HG02981 (cell line): Measurements from ENCODE around the gene STRADA.
"Not testable (repeated sequence)": the region's sequence is repeated elsewhere in the genome, so short reads cannot be mapped to it uniquely, and the experiment has no call there.

ENCODE experiments used
- ATAC-seq: cut with Tn5 transposase; IDR thresholded peaks from one replicate; pipeline ENCODE4 v1.9.1; 2021; ENCODE audit warnings: mild to moderate bottlenecking, moderate library complexity; ENCODE audit not compliant: unreplicated experiment

STRADA gene

DNA sequence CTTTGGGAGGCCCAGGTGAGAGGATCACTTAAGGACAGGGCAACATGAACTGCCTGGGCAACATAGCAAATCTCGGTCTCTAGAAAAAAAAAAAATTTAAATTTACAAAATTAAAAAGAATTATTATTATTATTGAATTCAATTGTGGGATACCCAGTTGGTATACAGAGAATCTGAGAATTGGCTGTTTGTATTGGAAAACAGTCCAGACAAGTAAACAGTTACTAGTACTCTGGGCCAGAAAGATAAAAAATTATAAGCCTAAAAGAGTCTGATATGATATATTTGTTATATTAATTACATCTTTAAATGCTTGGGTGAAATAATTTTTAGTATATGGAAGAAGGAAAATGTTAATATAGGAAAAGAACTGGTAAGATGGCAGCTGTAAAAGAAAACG is 16.8 kb upstream of the STRADA start:
- no peak for ATAC-seq

DNA sequence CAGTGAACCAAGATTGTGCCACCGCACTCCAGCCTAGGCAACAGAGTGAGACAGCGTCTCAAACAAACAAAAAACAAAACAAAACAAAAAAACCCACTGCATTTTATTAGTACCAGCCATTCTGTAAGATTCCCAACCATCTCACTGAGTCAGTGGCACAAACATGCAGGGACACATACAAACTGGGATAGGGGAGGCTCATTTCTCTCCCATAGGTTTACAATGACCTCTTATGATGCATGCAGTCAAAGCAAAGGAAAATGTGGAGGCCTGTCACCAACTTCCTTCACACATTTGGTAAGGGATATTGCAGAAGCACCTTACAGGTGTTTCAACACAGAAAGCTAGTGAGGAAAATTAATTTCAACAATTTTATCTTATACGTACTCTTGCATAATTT is 12.4 kb upstream of the STRADA start:
- ATAC-seq, result no peak

DNA sequence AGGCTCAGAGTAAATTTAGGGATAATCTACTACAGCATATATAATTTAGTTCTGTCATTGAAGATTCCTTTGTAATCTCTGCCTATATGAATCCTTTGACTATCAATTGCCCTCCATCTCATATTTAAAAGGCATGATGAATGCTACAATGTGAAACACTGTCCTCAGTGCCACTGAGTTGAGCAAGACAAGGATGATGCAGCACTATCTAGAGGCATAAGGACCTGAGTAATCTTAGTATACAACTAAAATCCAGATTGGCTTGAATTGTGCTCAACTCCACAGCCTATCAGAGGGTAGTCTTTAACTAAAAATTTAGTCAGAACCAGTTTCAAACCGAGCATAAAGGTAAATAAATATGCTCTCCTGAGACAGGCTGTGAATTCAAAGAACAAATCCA is 11.6 kb upstream of the STRADA start:
- ATAC-seq, result no peak

DNA sequence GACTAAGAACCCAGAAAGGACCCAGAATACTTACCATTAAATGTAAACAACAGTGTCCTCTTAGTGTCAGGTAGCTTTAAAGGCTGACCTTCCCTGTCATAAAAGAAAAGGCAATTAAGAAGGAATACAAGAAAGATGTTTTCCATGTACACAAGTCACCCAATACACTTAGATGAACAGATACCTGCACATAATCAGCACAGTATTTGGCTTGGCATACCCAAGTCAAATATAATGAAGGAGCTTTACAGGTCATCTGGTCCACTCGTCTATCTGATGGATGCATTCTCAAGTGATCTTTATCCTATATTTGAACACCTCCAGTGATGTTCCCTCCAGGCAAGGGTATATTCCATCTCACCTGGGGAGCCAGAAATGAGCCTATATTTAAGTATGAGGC is 11.1 kb upstream of the STRADA start:
- no peak for ATAC-seq

DNA sequence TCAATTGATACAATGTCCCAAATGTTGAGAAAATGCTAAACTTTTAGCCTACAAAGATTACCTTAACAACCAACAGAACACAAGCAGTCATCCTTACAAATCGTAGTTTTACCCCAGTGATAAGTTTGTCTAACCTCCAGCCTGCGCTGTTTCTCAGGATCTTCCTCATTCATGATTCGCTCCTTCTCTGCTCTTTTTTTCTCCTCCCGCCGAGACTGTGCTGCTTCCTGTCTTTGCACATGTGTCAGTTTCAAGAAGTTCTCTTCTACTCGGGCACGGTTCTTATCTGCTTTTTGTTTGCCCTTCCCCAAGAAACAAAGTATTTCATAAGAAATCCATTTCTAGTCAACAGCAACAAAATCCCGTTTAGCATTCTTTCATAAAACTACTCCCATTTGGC is 10.2 kb upstream of the STRADA start:
- ATAC-seq, result no peak

DNA sequence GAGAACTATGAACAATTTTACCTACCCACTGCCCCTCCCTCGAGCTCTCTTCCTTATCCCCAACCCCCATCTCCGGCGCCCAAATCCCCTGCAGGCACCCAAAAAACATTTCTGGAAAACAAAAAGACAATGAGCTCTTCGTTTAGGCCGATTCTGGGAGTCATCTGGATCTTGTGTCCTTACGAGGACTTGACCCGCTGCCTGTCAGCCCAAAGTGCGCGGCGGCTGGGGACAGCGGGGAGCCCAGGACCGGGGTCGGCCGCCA is 524 bp downstream of the STRADA start:
- ATAC-seq, result no peak

DNA sequence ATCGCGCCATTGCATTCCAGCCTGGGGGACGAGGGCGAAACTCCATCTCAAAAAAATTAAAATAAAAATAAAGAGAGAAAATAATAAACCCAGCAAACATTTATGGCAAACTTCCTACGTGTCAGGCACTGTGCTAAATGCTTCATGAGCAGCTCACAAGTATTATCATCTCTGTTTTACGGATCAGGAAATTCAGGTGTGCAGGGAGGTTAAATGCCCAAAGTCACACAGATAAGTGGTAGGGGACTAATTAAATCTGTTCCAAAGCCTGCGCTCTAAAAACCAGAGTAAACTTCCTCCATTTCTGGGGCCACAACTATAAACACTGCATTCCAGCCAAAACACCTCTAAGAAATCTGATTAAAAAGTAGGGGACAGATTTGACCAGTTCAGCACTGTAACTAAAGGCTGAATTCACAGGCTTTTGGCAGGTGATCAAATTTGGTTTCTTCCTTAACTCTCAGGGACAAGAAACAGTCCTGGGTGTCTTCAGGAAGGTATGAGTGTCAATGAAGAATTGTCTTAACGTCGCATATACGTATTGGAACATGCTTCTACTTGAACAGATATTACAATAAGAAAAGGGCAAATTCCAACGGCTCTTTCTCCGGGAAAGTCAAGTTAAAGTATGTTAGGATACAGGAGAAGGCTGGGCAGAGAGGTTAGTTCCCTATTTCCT is 996 bp downstream of the STRADA start:
- no peak for ATAC-seq

DNA sequence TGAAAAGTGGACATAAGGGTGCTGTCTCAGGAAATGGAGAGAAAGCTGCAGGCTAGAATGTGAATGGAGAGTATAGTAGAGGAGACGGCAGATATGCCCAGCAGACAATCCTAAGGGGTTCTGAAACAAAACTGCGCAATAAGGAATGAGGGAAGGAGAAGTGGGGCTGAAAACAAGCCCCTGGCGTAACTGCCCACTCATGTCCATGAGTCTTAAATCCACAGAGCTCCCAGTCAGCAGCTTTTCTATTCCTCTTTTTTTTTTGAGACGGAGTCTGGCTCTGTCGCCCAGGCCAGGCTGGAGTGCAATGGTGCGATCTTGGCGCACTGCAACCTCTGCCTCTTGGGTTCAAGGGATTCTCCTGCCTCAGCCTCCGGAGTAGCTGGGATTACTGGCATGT is 5.9 kb downstream of the STRADA start:
- ATAC-seq, result no peak

DNA sequence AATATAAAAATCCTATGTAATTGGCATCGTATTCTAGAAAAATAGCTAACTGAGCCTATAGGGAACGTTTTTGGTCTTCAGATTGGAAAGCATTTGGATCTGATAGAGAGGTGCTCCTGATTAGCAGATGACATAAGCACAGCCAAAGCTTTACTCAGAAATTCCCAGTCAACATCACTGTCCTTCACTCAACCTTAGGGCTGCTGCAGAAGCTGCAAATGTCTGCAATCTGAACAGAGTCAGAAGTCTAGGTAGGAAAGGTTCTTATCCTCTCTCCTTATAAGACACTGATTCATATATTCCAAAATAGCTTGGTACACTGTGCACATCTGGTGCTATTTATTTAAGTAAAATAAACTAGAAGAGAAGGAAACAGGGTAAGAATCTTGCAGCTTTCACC is 19.2 kb downstream of the STRADA start:
- no peak for ATAC-seq

DNA sequence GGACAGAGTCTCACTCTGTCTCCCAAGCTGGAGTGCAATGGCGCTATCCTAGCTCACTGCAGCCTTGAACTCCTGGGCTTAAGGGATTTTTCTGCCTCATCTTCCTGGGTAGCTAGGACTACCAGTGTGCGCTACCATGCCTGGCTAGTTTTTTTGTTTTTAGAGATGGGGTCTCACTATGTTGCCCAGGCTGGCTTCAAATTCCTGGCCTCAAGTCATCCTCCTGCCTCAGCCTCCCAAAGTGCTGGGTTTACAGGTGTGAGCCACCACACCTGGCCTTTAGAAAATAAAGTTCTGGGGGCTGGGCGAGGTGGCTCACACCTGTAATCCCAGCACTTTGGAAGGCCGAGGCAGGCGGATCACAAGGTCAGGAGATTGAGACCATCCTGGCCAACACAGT is 21.4 kb downstream of the STRADA start:
- not testable (repeated sequence) for ATAC-seq

DNA sequence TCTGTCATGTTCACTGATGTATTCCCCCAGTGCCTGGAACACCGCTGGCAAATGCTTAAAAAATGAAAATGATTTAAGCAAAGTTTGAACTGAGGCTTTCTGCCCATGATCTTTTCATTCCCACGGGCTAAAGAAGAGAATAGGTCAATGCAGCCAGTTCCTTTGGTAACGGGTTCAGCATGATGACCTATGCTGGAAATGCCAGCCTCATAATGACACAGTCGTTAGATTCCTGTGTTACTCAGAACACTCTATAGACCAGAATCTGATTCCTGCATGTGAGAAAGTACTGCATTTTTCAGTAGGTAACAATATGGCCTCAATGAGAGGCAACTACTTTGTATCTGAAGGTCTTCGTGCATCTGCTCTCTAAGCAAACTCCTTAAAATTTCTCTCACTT is 22.6 kb downstream of the STRADA start:
- no peak for ATAC-seq

DNA sequence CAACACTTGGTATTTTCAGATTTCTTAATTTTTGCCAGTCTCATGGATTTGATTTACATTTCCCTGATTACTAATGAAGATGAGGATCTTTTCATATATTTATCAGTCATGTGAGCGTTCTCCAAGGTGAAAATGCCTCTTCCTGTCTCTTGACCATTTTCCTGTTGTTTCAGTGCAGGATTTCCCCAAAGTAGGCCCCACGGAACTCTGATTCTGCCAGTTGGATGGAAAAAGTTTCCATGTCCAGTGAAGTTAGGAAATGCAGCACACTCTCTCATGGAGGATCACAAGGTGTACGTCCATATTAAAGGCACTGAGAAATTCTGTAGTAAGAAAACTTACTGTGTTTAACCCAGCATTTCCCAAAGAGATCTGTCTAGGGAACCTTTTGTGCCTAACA is 25.2 kb downstream of the STRADA start:
- ATAC-seq, result no peak

DNA sequence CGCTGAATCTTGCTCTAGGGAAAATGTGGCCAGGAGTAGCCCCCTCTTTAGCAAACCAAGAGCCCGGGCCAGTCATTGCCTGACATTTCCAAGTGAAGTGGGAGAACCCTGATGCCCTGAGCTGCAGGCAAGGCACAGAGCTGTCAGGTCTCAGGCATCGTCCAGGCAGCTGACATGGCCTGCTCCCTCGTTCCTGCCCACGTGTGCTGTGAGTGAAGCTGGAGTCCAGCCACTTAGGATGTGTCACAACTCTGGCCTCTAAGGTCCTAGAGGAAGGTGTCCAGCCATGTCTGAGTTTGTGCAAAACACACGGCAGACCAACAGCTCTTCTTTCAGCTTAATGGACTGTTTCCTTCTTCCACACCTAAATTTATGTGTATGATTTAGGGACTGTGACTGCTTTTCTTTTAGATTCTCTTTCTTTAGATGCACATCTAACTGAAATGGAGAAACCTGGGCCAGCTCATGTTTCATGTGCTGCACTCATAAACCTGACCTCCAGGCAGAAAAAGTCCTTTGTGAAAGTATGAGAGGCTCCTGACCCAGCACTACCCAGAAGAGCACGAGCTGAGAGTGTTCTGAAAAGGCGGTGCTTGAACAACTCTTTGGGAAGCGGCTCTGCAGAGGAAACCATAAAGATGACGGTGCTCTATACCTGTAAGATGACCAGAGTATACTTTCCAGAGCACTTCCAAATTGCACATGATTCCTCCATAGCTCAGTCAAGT is 26.9 kb downstream of the STRADA start:
- no peak for ATAC-seq

DNA sequence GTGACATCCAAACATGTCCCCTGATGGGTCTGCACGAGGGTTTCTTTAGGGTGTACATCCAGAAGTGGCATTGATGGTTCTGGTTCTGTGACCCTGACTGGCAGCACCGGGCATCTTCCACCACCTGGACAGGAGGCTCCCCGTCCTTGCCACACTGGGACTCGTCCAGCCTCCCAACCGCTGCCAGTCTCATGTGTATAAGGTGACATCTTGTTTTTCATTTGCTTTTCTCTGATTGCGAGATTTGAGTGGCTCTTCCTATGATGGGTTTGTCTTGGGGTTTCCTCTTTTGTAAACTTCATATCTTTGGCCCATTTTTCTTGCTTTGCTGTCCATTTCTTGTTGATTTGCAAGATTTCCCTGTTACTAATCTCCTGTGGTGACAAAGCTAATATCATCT is 32.5 kb downstream of the STRADA start:
- no peak for ATAC-seq

DNA sequence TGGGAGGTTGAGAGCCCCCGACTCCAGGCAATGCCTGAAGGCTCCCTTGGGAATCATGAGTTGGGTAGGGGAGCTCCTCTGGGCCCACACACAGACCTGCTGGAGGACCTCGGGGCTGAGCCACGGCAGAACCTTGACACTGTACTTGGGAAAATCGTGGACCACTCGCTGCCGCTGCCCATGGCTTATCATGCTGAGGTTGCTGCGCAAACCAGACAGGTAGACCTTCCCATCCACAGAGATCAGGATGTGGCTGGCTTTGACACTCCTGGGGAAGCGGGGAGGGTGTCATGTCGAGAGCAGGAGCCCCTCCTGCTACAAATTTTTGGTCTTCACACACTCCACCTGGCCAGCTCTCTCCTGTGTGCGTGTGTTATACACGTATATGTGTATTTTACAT is 34.4 kb downstream of the STRADA start:
- ATAC-seq, result no peak

DNA sequence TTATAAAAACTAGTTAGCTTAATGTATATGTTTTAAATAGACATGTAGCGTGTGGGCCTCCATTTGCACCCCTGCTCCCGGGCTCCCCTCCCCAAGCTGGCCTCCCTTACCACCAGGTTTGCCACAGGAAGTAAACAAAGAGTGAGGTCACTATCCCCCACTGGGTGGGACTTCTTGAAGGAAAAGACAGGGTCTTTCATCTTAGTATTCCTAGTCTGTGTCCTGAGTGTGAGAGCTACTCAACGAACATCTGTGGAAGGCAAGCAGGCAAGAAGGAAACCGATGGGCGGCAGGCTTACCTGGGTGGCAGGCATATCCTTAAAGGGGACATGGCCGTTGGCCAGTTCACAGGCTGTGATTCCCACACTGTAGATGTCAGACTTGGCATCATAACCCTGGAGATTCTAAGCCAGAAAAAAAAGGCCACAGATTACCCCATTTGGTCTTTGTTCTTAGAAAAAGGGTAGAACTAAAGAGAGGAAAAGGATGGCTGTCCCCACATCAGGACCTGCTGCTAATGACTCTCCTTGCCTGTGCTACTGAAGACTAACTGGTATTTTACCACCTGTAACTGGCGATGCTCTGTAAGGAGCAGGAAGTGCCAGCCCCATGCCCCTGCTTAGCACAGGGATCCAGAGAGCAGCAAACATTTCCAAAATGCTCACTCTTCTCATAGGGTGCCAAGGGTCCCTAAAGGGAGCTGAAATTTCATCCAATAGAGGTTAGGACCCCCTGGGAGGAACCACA is 35.1 kb downstream of the STRADA start:
- no peak for ATAC-seq

DNA sequence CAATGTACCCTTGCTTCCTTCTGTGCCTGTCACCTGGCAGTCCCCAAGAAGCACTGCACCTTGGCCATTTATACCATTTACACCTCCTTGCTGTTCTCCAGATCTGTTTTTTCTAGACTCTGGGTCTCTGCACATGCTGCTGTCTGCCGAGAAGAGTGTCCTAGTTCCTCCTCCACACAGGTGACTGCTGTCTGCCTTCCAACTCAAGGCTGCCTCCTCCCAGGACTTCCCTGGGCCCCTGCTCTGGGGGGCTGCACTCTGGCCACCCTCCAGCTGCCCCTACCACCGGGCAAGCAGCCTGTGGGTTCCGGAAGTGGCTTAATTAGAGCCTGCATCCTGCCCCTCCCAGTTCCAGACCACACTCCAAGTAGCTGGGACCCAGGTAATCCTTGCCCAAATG is 35.9 kb downstream of the STRADA start:
- no peak for ATAC-seq

DNA sequence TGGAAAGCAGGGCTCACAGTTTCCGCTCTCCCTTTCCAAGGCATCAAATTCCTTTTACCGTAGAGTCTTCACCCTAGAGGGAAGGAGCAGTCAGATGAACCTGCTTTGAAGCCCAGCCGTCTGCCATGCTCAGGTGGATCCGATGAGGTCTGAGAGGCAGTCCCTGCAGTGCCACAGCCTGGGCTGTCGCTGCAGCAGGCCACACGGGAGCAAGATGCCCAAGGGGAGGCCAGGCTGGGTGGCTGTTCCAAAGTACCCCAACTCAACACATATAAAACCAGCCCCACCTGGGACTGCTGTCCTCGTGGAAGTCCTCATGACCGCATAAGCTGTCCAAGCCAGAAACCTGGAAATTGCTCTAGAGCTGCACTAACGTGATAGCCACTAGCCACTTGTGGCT is 36.8 kb downstream of the STRADA start:
- ATAC-seq, result no peak

DNA sequence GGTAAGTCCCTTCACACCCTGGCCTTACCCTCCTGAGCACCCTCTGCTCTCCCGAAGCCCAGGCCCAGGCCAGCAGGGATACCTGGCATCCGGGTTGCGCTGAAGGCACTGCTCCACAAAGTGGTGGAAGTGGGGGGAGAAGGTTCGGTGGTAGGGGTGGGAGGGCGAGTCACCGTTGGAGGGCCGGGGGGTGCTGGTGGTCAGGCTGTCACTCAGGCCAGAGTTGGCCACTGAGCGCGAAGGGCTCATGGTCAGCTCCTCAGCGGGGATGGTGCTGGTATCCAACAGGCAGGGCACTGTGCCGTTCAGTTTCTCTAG is 37.4 kb downstream of the STRADA start:
- ATAC-seq, result no peak

DNA sequence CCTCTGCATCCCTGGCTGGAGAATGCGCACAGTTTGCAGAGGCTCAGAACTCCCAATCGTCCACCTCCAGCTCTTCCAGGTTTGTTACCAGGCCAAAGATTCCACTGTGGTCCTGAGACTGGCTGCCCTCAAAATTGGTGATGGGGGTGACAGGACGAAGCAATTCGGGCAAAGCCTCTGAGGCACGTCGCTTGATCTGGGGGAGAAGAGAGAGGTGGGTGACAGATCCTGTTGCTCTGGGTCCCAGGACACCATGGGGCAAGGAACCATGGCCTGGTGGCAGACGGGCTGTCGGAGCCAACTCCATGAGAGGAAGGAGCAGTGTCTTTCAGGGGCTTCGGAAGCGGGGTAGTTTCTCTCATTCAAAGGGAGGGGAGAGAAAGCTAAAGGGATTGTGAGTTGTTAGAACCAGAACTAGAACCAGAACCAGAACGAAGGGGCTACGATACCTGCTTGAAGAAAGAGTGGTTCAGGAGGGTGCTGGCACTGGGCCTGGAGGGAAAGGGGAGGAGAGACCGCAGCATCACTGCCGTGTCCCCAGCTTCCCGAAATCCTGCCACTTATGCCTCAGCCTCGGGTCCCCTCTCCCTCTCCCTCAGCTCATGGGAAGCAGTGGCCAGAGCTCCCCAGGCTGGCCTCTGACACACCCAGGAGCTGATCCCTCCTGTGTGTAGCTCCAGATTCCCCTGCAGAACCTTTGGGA is 37.9 kb downstream of the STRADA start:
- no peak for ATAC-seq

DNA sequence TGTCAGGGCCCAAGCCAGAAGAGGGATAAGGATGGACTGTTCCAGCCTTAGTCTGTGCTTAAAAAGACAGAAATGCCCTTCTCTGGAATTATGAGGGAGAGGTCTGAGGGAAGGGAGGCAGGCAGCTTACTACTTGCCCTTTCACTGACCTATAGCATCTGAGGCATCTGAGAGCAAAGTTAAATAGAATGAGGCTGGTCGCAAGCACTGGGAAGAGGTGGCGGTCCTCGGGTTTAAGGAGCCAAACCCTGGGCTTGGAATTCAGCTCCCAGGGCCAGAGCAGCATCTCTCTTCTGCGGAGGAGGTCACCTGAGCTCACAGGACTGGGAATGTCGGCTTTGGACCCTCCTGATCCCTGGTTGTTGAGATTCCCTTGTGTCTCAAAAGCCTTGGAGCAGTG is 38.6 kb downstream of the STRADA start:
- no peak for ATAC-seq

DNA sequence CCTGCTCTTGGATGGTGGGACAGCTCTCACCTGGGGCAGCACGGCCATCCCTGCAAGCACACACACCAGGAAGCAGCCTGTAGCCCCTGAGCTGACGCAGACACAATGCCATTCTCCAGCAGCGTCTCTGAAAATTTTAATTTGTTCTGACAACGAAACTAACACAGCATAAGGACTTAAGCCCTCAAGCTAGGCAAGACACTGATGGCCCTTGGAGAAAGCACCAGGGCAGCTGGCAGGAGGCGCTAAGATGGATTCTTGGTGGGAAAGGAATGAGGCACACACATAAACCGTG is 38.9 kb downstream of the STRADA start:
- no peak for ATAC-seq
